Keratinocyte (primary cell): ENCODE results near the gene SIVA1.

Experiments used
- EZH2 ChIP-seq: IDR thresholded peaks from one replicate; pipeline ENCODE4 v1.6.1; 2012; ENCODE audit warnings: inconsistent platforms, mild to moderate bottlenecking, low read length, moderate library complexity
- TF ChIP-seq, protein P1 (sequence below), 3 experiments: IDR thresholded peaks in 1 of 3; conservative IDR thresholded peaks in 1 of 3; optimal IDR thresholded peaks in 1 of 3; 2 replicates in 2 of 3; 3 replicates in 1 of 3; pipeline versions ENCODE3 to v1.5.1; 2011; ENCODE audit warnings: low read length in 3 of 3, mild to moderate bottlenecking in 3 of 3, moderate library complexity in 2 of 3, control low read depth in 1 of 3, inconsistent platforms in 1 of 3; ENCODE audit not compliant: insufficient read depth in 2 of 3; ENCODE audit errors: extremely low read depth in 1 of 3

DNA sequence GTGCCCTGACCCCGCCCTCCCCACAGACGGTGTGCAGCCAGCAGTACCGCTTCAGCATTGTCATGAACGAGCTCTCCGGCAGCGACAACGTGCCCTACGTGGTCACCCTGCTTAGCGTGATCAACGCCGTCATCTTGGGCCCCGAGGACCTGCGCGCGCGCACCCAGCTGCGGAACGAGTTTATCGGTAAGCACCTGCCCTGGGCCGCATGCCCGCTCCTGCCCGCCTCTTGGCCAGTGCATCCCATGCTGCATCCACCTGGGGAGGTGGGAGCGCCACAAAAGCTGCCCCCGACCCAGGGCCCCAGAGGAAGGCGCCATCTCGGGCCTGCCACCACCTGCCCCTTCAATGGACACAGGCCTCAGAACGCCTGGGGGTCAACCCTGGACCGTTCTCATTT, 49.7 kb upstream of the SIVA1 start:
- TF ChIP-seq, protein P1, sequence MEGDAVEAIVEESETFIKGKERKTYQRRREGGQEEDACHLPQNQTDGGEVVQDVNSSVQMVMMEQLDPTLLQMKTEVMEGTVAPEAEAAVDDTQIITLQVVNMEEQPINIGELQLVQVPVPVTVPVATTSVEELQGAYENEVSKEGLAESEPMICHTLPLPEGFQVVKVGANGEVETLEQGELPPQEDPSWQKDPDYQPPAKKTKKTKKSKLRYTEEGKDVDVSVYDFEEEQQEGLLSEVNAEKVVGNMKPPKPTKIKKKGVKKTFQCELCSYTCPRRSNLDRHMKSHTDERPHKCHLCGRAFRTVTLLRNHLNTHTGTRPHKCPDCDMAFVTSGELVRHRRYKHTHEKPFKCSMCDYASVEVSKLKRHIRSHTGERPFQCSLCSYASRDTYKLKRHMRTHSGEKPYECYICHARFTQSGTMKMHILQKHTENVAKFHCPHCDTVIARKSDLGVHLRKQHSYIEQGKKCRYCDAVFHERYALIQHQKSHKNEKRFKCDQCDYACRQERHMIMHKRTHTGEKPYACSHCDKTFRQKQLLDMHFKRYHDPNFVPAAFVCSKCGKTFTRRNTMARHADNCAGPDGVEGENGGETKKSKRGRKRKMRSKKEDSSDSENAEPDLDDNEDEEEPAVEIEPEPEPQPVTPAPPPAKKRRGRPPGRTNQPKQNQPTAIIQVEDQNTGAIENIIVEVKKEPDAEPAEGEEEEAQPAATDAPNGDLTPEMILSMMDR (optimal IDR thresholded peaks at IDR 0.05 in 1 of 3, IDR thresholded peaks at IDR 0.05 in 1 of 3, conservative IDR thresholded peaks at IDR 0.05 in 1 of 3; ENCODE audit: extremely low read depth in 1 of 3, insufficient read depth in 2 of 3, low read length in 3 of 3) = no peak
- no peak for TF ChIP-seq EZH2
